GM13976 (cell line): ENCODE results near the gene INTS11.

Experiments
- DNase-seq: peaks from one replicate; pipeline ENCODE4 v3.0.0; 2012; ENCODE audit warnings: low spot score
- CTCF ChIP-seq: IDR thresholded peaks from 2 replicates; pipeline ENCODE4 v1.5.1; 2012; ENCODE audit warnings: borderline replicate concordance, mild to moderate bottlenecking; ENCODE audit not compliant: insufficient read depth; ENCODE audit errors: extremely low read depth, missing control alignments, control extremely low read depth
- in situ Hi-C: fragments of 300-500 bp; cut with MboI; formaldehyde crosslinking; loops from one replicate; pipeline ENCODE4 v1.12.0; 2022; ENCODE audit warnings: low sequenced_read_pairs, mixed read lengths, inconsistent platforms; ENCODE audit not compliant: unreplicated experiment

The INTS11 gene

GRCh38 chr1:1296070-1297061, 28.1 kb downstream of the INTS11 start:
- in situ Hi-C loops, result no loop called here
- no peak for DNase-seq
- no peak for TF ChIP-seq CTCF

- in situ Hi-C loops, result no loop called here
- no peak for DNase-seq
- no peak for TF ChIP-seq CTCF
These were observed 29.1 kb downstream of the INTS11 start for GRCh38 chr1:1295154-1295923.

DNA sequence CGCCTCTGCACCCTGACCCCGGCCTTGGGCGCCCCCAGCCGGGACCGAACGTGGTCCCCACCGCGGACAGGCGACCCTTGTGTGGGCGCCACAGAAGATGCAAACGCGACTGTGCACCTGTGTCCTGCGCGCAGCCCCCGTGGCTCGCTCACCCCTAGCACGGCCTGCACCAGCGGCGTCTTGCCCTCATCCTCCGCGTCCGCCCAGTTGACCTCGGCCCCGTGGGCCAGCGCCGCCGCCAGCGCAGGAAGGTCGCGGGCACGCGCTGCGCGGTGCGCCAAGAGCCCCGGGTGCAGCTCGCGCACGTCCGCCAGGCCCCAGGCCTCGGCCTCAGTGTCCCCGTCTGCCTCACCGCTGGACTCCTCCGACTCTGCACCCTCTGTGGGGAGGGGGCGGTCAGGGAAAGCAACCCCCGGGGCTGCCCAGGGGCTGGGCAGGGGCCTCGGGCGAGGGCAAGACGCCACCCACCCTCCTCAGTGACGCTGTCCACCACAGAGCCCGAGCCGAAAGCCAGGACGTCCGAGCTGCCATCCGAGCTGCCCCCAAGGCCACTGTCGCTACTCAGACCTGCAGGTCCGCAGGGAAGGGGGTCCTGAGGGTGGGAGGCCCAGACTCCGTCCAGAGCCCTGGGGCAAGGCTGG, 30.1 kb downstream of the INTS11 start:
- in situ Hi-C loops, result no loop called here
- DNase-seq, result no peak
- TF ChIP-seq CTCF, result no peak

DNA sequence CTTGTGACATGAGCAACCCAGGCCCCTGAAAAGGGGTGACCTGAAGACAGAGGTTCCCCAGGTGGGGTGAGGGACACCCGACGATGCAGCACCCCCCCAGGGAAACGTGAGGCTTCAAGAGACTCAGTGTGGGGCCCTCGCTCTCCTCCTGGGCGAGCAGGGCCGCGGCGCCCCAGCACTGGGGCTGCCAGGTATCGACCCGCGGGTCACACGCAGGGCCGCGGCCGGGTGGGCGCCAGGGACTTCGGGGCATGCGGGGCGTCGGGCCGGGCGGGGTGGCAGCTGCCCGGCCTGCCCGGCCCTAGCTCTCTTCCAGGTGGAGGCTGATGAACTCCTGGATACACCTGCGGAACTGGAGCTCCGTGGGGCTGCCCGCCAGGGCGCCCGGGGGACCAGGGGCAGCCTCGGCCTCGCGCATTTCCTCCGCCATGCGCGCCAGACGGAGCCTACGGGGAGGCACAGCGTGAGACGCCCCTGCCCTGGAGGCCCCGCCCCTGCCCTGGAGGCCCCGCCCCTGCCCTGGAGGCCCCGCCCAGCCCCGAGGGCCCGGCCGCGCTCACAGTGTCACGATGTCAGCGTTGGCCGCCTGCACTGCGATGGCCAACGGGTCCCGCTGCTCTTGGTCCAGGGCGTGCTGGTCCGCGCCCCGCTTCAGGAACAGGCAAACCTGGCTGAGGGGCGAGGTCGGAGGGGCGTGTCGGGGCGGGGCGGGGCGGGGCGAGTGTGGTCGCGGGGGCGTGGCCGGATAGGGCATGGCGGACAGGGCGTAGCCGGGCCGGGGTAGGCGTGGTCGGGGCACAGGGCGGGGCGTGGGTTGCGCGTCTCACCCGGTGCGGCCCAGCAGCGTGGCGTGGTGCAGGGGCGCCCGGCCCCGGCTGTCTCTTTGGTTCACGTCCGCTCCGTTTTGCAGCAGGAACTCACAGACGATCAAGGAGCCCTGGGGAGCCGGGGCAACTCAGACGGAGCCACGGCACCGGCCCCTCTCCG, 30.9 kb downstream of the INTS11 start:
- in situ Hi-C loops, result no loop called here
- DNase-seq, result no peak
- TF ChIP-seq CTCF, result no peak

DNA sequence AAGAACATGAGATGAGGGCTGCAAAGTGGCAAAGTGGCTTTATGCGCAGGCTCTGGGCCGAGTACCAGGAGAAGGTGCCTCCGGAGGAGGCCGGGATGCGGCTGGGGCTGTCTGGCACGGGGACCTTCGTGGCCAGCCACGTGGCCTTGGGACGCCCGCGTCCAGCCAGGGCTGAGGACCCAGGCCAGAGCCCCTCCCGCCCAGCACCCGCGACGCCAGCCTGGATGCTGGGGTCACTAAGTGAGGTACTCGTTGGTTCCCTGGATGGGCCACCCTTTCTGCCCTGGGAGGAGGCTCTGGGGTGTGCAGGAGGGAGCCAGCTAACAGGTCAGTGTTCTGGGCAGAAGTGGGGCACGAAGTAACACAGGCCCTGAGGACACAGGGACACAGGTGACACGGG, 31.6 kb downstream of the INTS11 start:
- no peak for TF ChIP-seq CTCF
- in situ Hi-C loops, result no loop called here
- DNase-seq, result no peak

- TF ChIP-seq CTCF, result no peak
- no peak for DNase-seq
- in situ Hi-C loops, result no loop called here
These were observed 32.0 kb downstream of the INTS11 start for GRCh38 chr1:1292442-1292779.
